ENCODE measurements around the gene CHST9. TPM values are rescaled to one million over a fixed set of nuclear protein-coding genes. Genes with fewer than 3 reads are reported as not detected.
A peak's percentile ranks its signal among the peaks of the same experiment; 100 is the strongest.
"Not testable (repeated sequence)": the region's sequence is repeated elsewhere in the genome, so short reads cannot be mapped to it uniquely, and the experiment has no call there.

CHST9 gene
- polyA plus RNA-seq, 12 donors: 0.08 to 0.54 (median 0.31) TPM; not detected in 2

- no peak for DNase-seq
Measured at GRCh38 chr18:27007880-27008279, 177.2 kb downstream of the CHST9 start.

DNA sequence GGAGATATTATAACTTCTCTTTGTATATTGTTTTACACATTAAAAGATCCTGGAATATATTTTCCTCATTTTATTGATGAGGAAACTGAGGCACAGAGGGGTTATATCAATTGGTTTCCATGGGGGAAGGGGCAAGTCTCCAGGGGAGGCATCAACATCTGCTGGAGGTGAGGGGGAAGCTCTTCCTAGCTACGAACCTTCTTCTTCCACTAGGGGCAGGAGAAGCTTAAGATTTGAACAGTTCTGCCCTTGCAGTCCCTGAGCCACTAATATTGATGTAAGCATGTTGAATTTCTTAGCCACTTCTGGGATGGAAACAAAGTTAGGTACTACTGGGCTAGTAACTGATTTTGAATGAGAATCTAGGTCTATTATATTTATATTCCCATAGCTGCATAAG is 179.5 kb downstream of the CHST9 start:
- DNase-seq: no peak

DNA sequence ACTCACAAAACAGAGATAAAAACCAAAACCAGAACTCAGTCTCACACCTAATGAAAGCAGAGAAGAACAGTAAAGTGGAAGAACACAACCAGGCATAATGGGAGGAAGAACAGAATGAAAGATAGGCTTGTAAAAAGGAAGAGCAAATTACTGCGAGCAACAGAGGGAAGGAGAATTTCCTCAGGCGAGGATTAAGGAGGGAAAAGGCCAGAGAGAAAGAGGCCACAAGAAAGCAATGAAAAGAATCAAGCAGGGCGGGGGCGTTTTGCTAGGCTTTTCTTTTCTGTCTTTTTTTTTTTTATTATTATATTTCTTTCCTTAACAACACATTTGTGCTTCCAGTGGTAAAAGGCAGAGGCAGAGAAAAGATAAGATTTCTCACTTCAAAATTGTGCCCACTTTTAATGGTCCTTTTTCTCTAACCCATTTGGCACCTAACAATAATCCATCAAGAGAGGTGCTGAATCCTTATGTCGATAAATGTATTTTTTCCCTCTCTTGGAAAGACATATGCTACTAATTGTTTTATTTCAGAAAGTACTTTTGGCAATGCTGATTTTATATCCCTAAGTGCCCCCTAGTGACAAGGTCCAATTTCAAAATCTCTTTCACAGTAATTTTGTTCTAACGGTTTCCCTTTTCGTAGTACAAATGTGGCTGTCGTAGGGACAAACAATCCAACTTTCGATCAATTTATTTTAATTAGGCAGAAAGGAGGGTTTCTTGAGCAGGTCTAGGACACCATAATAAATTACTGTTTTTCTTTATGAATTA is 180.9 kb downstream of the CHST9 start:
- DNase-seq: peak; percentile 15

GRCh38 chr18:26999797-27000196 is 185.3 kb downstream of the CHST9 start:
- DNase-seq: no peak

GRCh38 chr18:26993568-26993967 is 191.5 kb downstream of the CHST9 start:
- DNase-seq: no peak

GRCh38 chr18:26992926-26993325 is 192.2 kb downstream of the CHST9 start:
- no peak for DNase-seq

- DNase-seq: no peak
Measured at GRCh38 chr18:26989842-26990241, 195.3 kb downstream of the CHST9 start.

- DNase-seq: no peak
Measured at GRCh38 chr18:26981360-26982082, 203.6 kb downstream of the CHST9 start.

- no peak for DNase-seq
Measured at GRCh38 chr18:26978812-26979341, 206.2 kb downstream of the CHST9 start.

- no peak for DNase-seq
Measured at GRCh38 chr18:26977781-26978180, 207.3 kb downstream of the CHST9 start.

- DNase-seq: no peak
Measured at GRCh38 chr18:26976206-26976605, 208.9 kb downstream of the CHST9 start.

- DNase-seq: not testable (repeated sequence)
Measured at GRCh38 chr18:26972549-26972948, 212.6 kb downstream of the CHST9 start.

DNA sequence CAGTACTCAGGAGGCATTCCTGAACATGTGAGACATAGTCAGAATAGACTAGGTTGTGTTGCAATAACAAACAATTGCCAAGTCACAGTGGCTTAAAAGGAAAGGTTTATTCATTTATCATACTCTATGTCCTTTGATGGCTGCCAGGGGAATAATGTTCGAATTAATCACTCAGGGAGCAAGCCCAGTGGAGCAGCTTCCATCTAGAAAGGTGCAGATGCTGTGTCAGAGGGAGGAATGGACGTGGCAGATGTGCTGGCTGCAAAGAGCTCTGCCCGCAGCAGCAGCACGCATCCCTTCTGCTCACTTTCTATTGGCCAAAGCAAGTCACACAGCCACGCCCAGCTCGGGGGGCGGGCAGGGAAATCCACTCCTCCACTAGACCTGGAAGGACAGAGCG is 213.7 kb downstream of the CHST9 start:
- DNase-seq: no peak

GRCh38 chr18:26970637-26971036 is 214.5 kb downstream of the CHST9 start:
- no peak for DNase-seq

- no peak for DNase-seq
Measured at GRCh38 chr18:26965206-26965605, 219.9 kb downstream of the CHST9 start.

DNA sequence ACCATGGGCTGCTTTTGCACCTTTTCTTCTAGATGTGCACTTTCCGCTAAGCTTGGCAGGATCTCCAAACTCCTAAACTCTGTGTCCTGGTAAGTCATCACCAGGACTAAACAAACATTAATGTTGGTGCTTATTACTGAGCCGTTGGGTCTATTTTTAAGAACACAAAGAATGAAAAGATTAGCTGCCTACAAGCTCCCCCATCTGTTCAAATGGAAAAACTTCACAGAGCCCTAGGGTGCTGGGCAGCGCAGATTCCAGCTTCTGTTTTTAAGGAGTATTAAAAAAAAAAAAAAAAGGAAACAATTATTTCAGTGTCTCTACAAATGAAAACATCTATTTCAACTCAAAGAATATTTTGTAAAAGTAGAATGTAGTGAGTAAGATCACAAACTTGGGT is 221.8 kb downstream of the CHST9 start:
- DNase-seq: no peak

- DNase-seq: no peak
Measured at GRCh38 chr18:26961839-26962238, 223.3 kb downstream of the CHST9 start.

DNA sequence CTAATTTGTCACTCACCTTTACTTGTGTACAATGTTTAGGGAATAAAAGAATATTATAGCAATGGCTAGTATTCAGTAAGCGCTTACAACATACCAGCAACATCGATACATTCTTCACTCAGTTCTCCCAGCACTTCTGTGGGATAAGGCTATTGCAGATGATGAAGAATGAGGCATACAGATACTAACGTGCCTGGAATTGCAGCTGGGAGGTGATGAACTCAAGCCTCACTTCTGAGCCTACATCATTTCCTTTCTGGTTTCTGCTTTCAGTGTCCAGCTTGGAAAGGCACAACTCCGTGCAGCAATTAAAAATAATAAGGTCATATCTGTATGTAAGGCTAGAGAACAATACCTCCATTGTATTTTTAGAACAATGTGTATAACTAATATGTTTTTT is 224.2 kb downstream of the CHST9 start:
- DNase-seq: no peak

GRCh38 chr18:26956863-26957262 is 228.2 kb downstream of the CHST9 start:
- DNase-seq: peak; percentile 8

DNA sequence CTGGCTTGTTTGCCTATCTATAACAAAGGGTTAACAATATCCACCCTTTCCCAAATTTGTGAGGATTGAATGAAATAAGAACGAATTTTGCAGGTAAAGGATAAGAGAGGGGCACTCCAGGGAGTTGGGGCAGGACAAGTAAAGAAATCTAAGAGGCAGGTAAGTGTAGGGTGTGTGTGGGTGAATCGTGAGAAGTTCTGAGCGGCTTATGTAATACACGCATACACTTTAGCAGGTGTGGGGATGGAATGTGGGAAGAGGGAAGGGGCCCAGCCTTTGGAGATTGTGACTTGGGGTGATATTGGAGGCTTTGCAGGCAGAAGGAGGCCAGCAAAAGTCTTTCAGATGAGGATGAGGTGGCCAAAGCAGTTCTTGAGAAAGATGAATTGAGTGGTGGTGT is 236.4 kb downstream of the CHST9 start:
- no peak for DNase-seq

- no peak for DNase-seq
Measured at GRCh38 chr18:26943906-26944305, 241.2 kb downstream of the CHST9 start.

DNA sequence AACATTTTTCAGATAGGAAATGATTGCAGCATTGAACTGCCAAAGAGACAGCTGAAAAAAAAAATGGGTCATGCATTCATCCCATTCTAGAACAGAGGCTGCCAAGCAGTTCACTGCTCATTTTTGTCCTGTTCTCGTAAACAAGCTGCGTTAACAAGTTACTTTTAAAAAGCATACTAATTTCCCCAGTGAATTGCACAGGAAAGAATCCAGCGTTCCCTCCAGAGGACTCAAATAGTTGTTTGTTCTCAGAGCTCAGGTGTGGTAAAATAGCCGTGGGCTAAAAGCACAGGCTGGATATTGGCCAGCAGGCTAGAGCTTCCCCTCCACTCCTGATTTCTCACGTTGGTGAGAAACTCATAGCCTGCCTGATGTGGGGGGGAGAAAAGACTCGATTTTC is 243.5 kb downstream of the CHST9 start:
- DNase-seq: no peak

DNA sequence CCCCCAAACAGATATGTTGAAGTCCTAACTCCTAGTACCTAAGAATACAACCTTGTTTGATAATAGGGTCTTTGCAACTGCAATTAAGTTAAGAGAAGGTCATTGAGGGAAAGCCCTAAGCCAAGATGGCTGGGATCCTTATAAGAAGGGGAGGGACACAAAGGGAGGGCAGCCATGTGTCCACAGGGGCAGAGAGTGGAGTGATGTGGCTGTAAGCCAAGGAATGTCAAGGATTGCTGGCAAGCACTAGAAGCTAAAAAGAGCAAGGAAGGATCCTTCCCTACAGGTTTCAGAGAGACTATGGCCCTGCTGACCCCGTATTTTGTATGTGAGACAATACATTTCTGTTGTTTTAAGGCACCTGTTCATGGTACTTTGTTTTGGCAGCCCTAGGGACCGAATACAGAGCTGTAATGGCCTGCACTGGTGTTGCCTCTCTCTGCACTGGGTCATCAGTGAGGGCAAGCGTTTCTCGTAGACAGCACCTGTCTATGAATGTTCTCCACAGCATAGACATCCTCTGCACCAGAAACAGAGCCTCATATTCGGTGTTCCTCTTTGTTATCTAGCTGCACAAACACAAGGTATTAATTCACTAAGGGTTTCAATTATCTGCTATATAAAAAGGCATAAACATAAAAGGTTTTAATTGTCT is 244.2 kb downstream of the CHST9 start:
- DNase-seq: no peak

All from muscle of arm (tissue), 12 donors.